HepG2 (cell line): Measurements from ENCODE around the gene TBC1D10B. TPM values are rescaled to one million over a fixed set of nuclear protein-coding genes. Genes with fewer than 3 reads are reported as not detected.
A peak's percentile ranks its signal among the peaks of the same experiment; 100 is the strongest.

Experiments used
- AHR ChIP-seq: IDR thresholded peaks from 2 replicates; pipeline ENCODE4 v1.6.1; 2018; ENCODE audit warnings: missing genetic modification reagents, missing compliant biosample characterization
- ARHGAP35 ChIP-seq: sonication (generic); formaldehyde crosslinking; IDR thresholded peaks from 2 replicates; pipeline ENCODE4 v1.9.0; 2022; ENCODE audit warnings: mild to moderate bottlenecking, inconsistent platforms, moderate library complexity, missing genetic modification reagents, borderline replicate concordance
- EHMT2 ChIP-seq: fragments of 200-600 bp; sonication (generic); IDR thresholded peaks from 2 replicates; pipeline ENCODE4 v1.7.0; 2017; ENCODE audit warnings: antibody characterized with exemption, low read depth, low read length, borderline replicate concordance
- ESRRA ChIP-seq: sonication (generic); formaldehyde crosslinking; IDR thresholded peaks from 2 replicates; pipeline ENCODE4 v1.5.1; 2020; ENCODE audit warnings: mild to moderate bottlenecking, low read depth, missing genetic modification reagents
- FOXJ3 ChIP-seq: sonication (generic); formaldehyde crosslinking; IDR thresholded peaks from 2 replicates; pipeline ENCODE4 v1.4.0; 2020; ENCODE audit warnings: missing genetic modification reagents, mild to moderate bottlenecking, borderline replicate concordance
- HOXA5 ChIP-seq: sonication (generic); formaldehyde crosslinking; IDR thresholded peaks from 2 replicates; pipeline ENCODE4 v1.4.0; 2020; ENCODE audit warnings: missing genetic modification reagents
- JARID2 ChIP-seq: sonication (generic); formaldehyde crosslinking; IDR thresholded peaks from 2 replicates; pipeline ENCODE4 v1.8.1; 2023; ENCODE audit warnings: missing genetic modification reagents, inconsistent platforms; ENCODE audit not compliant: insufficient replicate concordance
- KLF13 ChIP-seq: sonication (generic); formaldehyde crosslinking; IDR thresholded peaks from 2 replicates; pipeline ENCODE4 v1.4.0; 2020; ENCODE audit warnings: mild to moderate bottlenecking, missing genetic modification reagents
- KMT2B ChIP-seq: IDR thresholded peaks from 2 replicates; pipeline ENCODE4 v1.6.1; 2016; ENCODE audit warnings: missing genetic modification reagents, missing compliant biosample characterization
- LCORL ChIP-seq, 2 experiments: fragments of 450-650 bp in 1 of 2; sonication (generic) in 1 of 2; formaldehyde crosslinking in 1 of 2; IDR thresholded peaks; 2 replicates each; pipeline versions ENCODE4 v1.5.0 to v1.6.1; 2017 to 2020; ENCODE audit warnings: antibody characterized with exemption in 1 of 2, missing genetic modification reagents in 1 of 2
- NFKBIZ ChIP-seq: IDR thresholded peaks from 2 replicates; pipeline ENCODE4 v1.6.1; 2018; ENCODE audit warnings: missing genetic modification reagents, missing compliant biosample characterization
- NKX3-1 ChIP-seq: sonication (generic); formaldehyde crosslinking; IDR thresholded peaks from 2 replicates; pipeline ENCODE4 v1.5.0; 2020; ENCODE audit warnings: missing genetic modification reagents
- PHF20 ChIP-seq: sonication (generic); formaldehyde crosslinking; IDR thresholded peaks from 2 replicates; pipeline ENCODE4 v1.5.0; 2020; ENCODE audit warnings: mild to moderate bottlenecking, missing genetic modification reagents
- RXRB ChIP-seq: IDR thresholded peaks from 2 replicates; pipeline ENCODE4 v1.6.1; 2016; ENCODE audit warnings: borderline replicate concordance, missing genetic modification reagents, missing compliant biosample characterization
- SMAD3 ChIP-seq: sonication (generic); formaldehyde crosslinking; IDR thresholded peaks from 2 replicates; pipeline ENCODE4 v1.4.0; 2020; ENCODE audit warnings: missing genetic modification reagents
- SOX13 ChIP-seq, 3 experiments: fragments of 450-650 bp in 1 of 3; sonication (generic) in 1 of 3; formaldehyde crosslinking in 1 of 3; IDR thresholded peaks in 2 of 3; conservative IDR thresholded peaks in 1 of 3; 2 replicates each; pipeline versions ENCODE4 v1.5.0 to v1.6.1; 2016 to 2020; ENCODE audit warnings: antibody characterized with exemption in 1 of 3, mild to moderate bottlenecking in 1 of 3, missing compliant biosample characterization in 1 of 3, missing genetic modification reagents in 1 of 3, moderate library complexity in 1 of 3
- TCF7 ChIP-seq: sonication (generic); IDR thresholded peaks from 2 replicates; pipeline ENCODE4 v1.6.1; 2016; ENCODE audit warnings: antibody characterized with exemption, low read depth
- ZC3H13 ChIP-seq: sonication (generic); formaldehyde crosslinking; IDR thresholded peaks from 2 replicates; pipeline ENCODE4 v1.8.1; 2023; ENCODE audit warnings: mild to moderate bottlenecking, missing genetic modification reagents, moderate library complexity
- ZNF414 ChIP-seq: sonication (generic); formaldehyde crosslinking; IDR thresholded peaks from 2 replicates; pipeline ENCODE4 v1.5.0; 2020; ENCODE audit warnings: missing genetic modification reagents
- ZNF549 ChIP-seq: sonication (generic); formaldehyde crosslinking; IDR thresholded peaks from 2 replicates; pipeline ENCODE4 v1.5.0; 2020; ENCODE audit warnings: missing genetic modification reagents
- ZNF552 ChIP-seq: sonication (generic); formaldehyde crosslinking; IDR thresholded peaks from 2 replicates; pipeline ENCODE4 v1.9.0; 2022; ENCODE audit warnings: missing genetic modification reagents, mild to moderate bottlenecking, borderline replicate concordance
- ZNF563 ChIP-seq: sonication (generic); formaldehyde crosslinking; IDR thresholded peaks from 2 replicates; pipeline ENCODE4 v1.8.0; 2022; ENCODE audit warnings: mild to moderate bottlenecking, moderate library complexity, missing genetic modification reagents
- ZNF572 ChIP-seq: sonication (generic); formaldehyde crosslinking; IDR thresholded peaks from 2 replicates; pipeline ENCODE4 v1.5.1; 2020; ENCODE audit warnings: mild to moderate bottlenecking, missing genetic modification reagents
- ZNF607 ChIP-seq: sonication (generic); formaldehyde crosslinking; IDR thresholded peaks from 2 replicates; pipeline ENCODE4 v1.5.1; 2020; ENCODE audit warnings: missing genetic modification reagents, mild to moderate bottlenecking, borderline replicate concordance
- polyA plus RNA-seq, 8 experiments: library from polyadenylated mRNA; depleted of rRNA in 3 of 8; stranded (reverse) in 7 of 8; unstranded in 1 of 8; fragments of >200 nt; fragmentation: Illumina TruSeq in 4 of 8; extraction: Trizol in 4 of 8; gene quantifications; 2 replicates each; pipeline versions ENCODE4 v1.2.1 to v1.2.3, GENCODE V29; 2011 to 2016; ENCODE audit warnings: low read depth in 4 of 8, missing spikeins in 1 of 8, mixed read lengths in 1 of 8; ENCODE audit not compliant: insufficient read depth in 1 of 8
- total RNA-seq, 5 experiments: library from RNA; depleted of rRNA; stranded (reverse); fragments of >200 nt; fragmentation: Illumina TruSeq; extraction: Trizol; gene quantifications; 2 replicates each; pipeline ENCODE4 v1.2.3, GENCODE V29; 2016; ENCODE audit warnings: low read depth in 1 of 5
- TF ChIP-seq, protein P1 (sequence below): sonication (generic); formaldehyde crosslinking; IDR thresholded peaks from 2 replicates; pipeline ENCODE4 v1.4.0; 2020; ENCODE audit warnings: mild to moderate bottlenecking, missing genetic modification reagents

The TBC1D10B gene
- total and polyA plus RNA-seq, 2 of the 13 experiments (the other 11 are each of a cell fraction or from before 2014, with no cell fraction given), result 15.7 to 24.8 TPM

DNA sequence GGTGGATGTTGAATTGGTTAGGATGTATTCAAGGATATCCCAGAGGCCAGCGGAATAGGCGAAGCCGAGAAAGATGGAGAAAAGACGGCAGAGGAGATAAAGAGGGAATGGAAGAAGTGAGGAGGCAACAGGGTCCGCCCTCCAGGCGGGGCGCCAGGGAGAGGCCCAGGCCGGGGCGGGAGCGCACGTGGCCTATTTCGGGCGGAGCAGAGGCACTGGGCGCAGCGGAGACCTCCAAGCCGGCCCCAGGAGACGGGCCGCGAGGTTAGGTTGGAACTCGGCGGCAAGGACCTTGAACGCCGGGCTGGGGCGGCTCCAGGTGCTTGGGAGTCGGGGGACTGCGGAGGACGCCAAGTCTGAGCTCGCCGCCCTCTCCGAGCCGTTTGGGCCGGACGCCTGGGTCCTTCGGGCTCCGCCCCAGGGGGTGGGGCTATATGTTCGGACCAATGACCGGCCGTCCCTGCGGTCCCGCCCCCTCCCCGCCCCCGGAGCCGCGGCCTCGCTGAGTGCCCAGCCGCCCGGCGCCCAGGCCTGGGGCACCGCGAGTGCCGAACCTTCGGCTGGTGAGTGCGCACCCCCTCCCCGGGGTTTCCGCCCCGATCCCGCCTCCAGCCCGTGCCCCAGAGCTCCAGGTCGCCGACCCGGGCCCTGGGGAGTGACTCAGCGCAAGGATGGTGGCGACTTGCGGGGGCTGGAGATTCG lies 37.0 kb upstream of the TBC1D10B start, which contains the start of gene ZNF771 (continued):
- TF ChIP-seq, protein P1, sequence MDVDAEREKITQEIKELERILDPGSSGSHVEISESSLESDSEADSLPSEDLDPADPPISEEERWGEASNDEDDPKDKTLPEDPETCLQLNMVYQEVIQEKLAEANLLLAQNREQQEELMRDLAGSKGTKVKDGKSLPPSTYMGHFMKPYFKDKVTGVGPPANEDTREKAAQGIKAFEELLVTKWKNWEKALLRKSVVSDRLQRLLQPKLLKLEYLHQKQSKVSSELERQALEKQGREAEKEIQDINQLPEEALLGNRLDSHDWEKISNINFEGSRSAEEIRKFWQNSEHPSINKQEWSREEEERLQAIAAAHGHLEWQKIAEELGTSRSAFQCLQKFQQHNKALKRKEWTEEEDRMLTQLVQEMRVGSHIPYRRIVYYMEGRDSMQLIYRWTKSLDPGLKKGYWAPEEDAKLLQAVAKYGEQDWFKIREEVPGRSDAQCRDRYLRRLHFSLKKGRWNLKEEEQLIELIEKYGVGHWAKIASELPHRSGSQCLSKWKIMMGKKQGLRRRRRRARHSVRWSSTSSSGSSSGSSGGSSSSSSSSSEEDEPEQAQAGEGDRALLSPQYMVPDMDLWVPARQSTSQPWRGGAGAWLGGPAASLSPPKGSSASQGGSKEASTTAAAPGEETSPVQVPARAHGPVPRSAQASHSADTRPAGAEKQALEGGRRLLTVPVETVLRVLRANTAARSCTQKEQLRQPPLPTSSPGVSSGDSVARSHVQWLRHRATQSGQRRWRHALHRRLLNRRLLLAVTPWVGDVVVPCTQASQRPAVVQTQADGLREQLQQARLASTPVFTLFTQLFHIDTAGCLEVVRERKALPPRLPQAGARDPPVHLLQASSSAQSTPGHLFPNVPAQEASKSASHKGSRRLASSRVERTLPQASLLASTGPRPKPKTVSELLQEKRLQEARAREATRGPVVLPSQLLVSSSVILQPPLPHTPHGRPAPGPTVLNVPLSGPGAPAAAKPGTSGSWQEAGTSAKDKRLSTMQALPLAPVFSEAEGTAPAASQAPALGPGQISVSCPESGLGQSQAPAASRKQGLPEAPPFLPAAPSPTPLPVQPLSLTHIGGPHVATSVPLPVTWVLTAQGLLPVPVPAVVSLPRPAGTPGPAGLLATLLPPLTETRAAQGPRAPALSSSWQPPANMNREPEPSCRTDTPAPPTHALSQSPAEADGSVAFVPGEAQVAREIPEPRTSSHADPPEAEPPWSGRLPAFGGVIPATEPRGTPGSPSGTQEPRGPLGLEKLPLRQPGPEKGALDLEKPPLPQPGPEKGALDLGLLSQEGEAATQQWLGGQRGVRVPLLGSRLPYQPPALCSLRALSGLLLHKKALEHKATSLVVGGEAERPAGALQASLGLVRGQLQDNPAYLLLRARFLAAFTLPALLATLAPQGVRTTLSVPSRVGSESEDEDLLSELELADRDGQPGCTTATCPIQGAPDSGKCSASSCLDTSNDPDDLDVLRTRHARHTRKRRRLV, result peak; percentile 89
- TF ChIP-seq FOXJ3 (no peak), HOXA5 (0 out of 2 replicates have a peak, but pooled peaks have one; percentile 30), PHF20 (CRISPR knock-in tag) (peak; percentile 75), ZC3H13 (CRISPR knock-in tag) (peak; percentile 87; the same call in 1 of the 2 replicates), ZNF607 (CRISPR knock-in tag) (peak; percentile 93), AHR (CRISPR knock-in tag) (peak; percentile 79; the same call in 1 of the 2 replicates), EHMT2 (no peak), JARID2 (CRISPR knock-in tag) (no peak), ZNF549 (CRISPR knock-in tag) (no peak), ZNF563 (CRISPR knock-in tag) (peak; percentile 78), TCF7 (no peak), KLF13 (CRISPR knock-in tag) (peak; percentile 52; the same call in 1 of the 2 replicates), LCORL (IDR thresholded peaks at IDR 0.05) (0 out of 2 replicates have a peak, but pooled peaks have one; percentile 8), LCORL (CRISPR knock-in tag; IDR thresholded peaks at IDR 0.05) (peak; percentile 96), NFKBIZ (no peak; the same call in 1 of the 2 replicates), ARHGAP35 (peak; percentile 37; the same call in 1 of the 2 replicates), RXRB (peak; percentile 68), SOX13 (IDR thresholded peaks at IDR 0.05) (no peak; the same call in 1 of the 2 replicates), SOX13 (CRISPR knock-in tag; conservative IDR thresholded peaks at IDR 0.05 in 1 of 2, IDR thresholded peaks at IDR 0.05 in 1 of 2) (peak in 1 of 2 experiments; percentile 45; a peak in 2 of 4 replicates), ZNF414 (CRISPR knock-in tag) (peak; percentile 84; the same call in 1 of the 2 replicates), ESRRA (CRISPR knock-in tag) (peak; percentile 70), SMAD3 (no peak), ZNF572 (no peak), KMT2B (CRISPR knock-in tag) (peak; percentile 75), ZNF552 (CRISPR knock-in tag) (no peak), NKX3-1 (CRISPR knock-in tag) (peak; percentile 57; the same call in 1 of the 2 replicates)
